SK-N-SH treated with all-trans-retinoic acid at 6 μM for 48 hours (cell line): ENCODE measurements around the gene GLRX3.
"Not testable (repeated sequence)": the region's sequence is repeated elsewhere in the genome, so short reads cannot be mapped to it uniquely, and the experiment has no call there.

Source experiments
- ATAC-seq: fragments of 200-7000 bp; cut with Tn5 transposase; 3 replicates; pipeline ENCODE4 v1.9.1; 2020; ENCODE audit warnings: mild to moderate bottlenecking, moderate library complexity
- ARNTL ChIP-seq: fragments of 450-650 bp; formaldehyde crosslinking; IDR thresholded peaks from 2 replicates; pipeline ENCODE4 v1.5.0; 2020; ENCODE audit warnings: low read depth, mild to moderate bottlenecking, moderate library complexity, borderline replicate concordance
- BACH2 ChIP-seq: fragments of 250-450 bp; sonication (Bioruptor Pico); IDR thresholded peaks from 2 replicates; pipeline ENCODE4 v1.9.0; 2021; ENCODE audit warnings: mild to moderate bottlenecking, borderline replicate concordance
- CREB5 ChIP-seq: fragments of 250-450 bp; sonication (Bioruptor Pico); IDR thresholded peaks from 2 replicates; pipeline ENCODE4 v1.5.1; 2020; ENCODE audit warnings: low read depth, mild to moderate bottlenecking, moderate library complexity
- CSRNP3 ChIP-seq: fragments of 250-450 bp; sonication (Bioruptor Pico); IDR thresholded peaks from 2 replicates; pipeline ENCODE4 v1.5.1; 2021; ENCODE audit warnings: mild to moderate bottlenecking, moderate library complexity
- ESRRG ChIP-seq: fragments of 250-450 bp; sonication (Bioruptor Pico); IDR thresholded peaks from 2 replicates; pipeline ENCODE4 v1.6.1; 2021; ENCODE audit warnings: mild to moderate bottlenecking
- GLIS3 ChIP-seq: fragments of 250-450 bp; sonication (Bioruptor Pico); IDR thresholded peaks from 2 replicates; pipeline ENCODE4 v1.5.0; 2020; ENCODE audit warnings: mild to moderate bottlenecking, moderate library complexity
- ISL1 ChIP-seq: fragments of 250-450 bp; sonication (Bioruptor Pico); IDR thresholded peaks from 2 replicates; pipeline ENCODE4 v2.1.2; 2022; ENCODE audit warnings: mild to moderate bottlenecking, moderate library complexity
- OSR1 ChIP-seq: fragments of 250-450 bp; sonication (Bioruptor Pico); IDR thresholded peaks from 2 replicates; pipeline ENCODE4 v1.8.0; 2022; ENCODE audit warnings: moderate library complexity, mild to moderate bottlenecking, inconsistent platforms
- PATZ1 ChIP-seq: fragments of 250-450 bp; sonication (Bioruptor Pico); IDR thresholded peaks from 2 replicates; pipeline ENCODE4 v1.8.0; 2020; ENCODE audit warnings: mild to moderate bottlenecking, moderate library complexity, borderline replicate concordance
- RARB ChIP-seq: fragments of 250-450 bp; sonication (Bioruptor Pico); IDR thresholded peaks from 2 replicates; pipeline ENCODE4 v1.8.0; 2021; ENCODE audit warnings: mild to moderate bottlenecking, moderate library complexity
- SNAI2 ChIP-seq: fragments of 250-450 bp; sonication (Bioruptor Pico); IDR thresholded peaks from 2 replicates; pipeline ENCODE4 v1.5.0; 2020; ENCODE audit warnings: mild to moderate bottlenecking, moderate library complexity
- TCF4 ChIP-seq: fragments of 250-450 bp; sonication (Bioruptor Pico); IDR thresholded peaks from 2 replicates; pipeline ENCODE4 v1.8.0; 2021; ENCODE audit warnings: mild to moderate bottlenecking, moderate library complexity, borderline replicate concordance
- TOX ChIP-seq: fragments of 250-450 bp; sonication (Bioruptor Pico); IDR thresholded peaks from 2 replicates; pipeline ENCODE4 v1.8.0; 2021; ENCODE audit warnings: mild to moderate bottlenecking, moderate library complexity, borderline replicate concordance
- TSHZ2 ChIP-seq: fragments of 250-450 bp; sonication (Bioruptor Pico); IDR thresholded peaks from 2 replicates; pipeline ENCODE4 v1.5.0; 2020; ENCODE audit warnings: mild to moderate bottlenecking, moderate library complexity
- ZC3H10 ChIP-seq: fragments of 250-450 bp; sonication (Bioruptor Pico); IDR thresholded peaks from 2 replicates; pipeline ENCODE4 v1.5.1; 2021; ENCODE audit warnings: mild to moderate bottlenecking, moderate library complexity
- ZFP3 ChIP-seq: fragments of 250-450 bp; sonication (Bioruptor Pico); IDR thresholded peaks from 2 replicates; pipeline ENCODE4 v1.5.0; 2020; ENCODE audit warnings: mild to moderate bottlenecking, moderate library complexity
- ZFP30 ChIP-seq: fragments of 450-650 bp; formaldehyde crosslinking; IDR thresholded peaks from 2 replicates; pipeline ENCODE4 v1.5.0; 2022; ENCODE audit warnings: mild to moderate bottlenecking, moderate library complexity
- ZNF565 ChIP-seq: fragments of 450-650 bp; formaldehyde crosslinking; conservative IDR thresholded peaks from 2 replicates; pipeline ENCODE4 v1.5.0; 2020; ENCODE audit warnings: low read depth, mild to moderate bottlenecking, moderate library complexity
- ZNF70 ChIP-seq: fragments of 450-650 bp; formaldehyde crosslinking; IDR thresholded peaks from 2 replicates; pipeline ENCODE4 v1.5.0; 2020; ENCODE audit warnings: mild to moderate bottlenecking, moderate library complexity
- ZNF8 ChIP-seq: fragments of 450-650 bp; formaldehyde crosslinking; IDR thresholded peaks from 2 replicates; pipeline ENCODE4 v1.5.0; 2020; ENCODE audit warnings: mild to moderate bottlenecking, moderate library complexity
- TF ChIP-seq, protein P1 (sequence below): fragments of 250-450 bp; sonication (Bioruptor Pico); IDR thresholded peaks from 2 replicates; pipeline ENCODE4 v1.8.0; 2021; ENCODE audit warnings: low read depth, mild to moderate bottlenecking, moderate library complexity, borderline replicate concordance

The GLRX3 gene

GRCh38 chr10:130198651-130199050 is 62.5 kb downstream of the GLRX3 start:
- TF ChIP-seq PATZ1 (CRISPR knock-in tag): no peak
- TF ChIP-seq TOX (CRISPR knock-in tag): no peak
- TF ChIP-seq GLIS3 (CRISPR knock-in tag): no peak
- no peak for TF ChIP-seq CSRNP3 (CRISPR knock-in tag)
- TF ChIP-seq CREB5 (CRISPR knock-in tag): no peak
- no peak for TF ChIP-seq ZC3H10 (CRISPR knock-in tag)
- TF ChIP-seq ZNF70: no peak
- no peak for TF ChIP-seq ARNTL (CRISPR knock-in tag)
- TF ChIP-seq SNAI2: no peak
- TF ChIP-seq BACH2 (CRISPR knock-in tag): no peak
- no peak for TF ChIP-seq ZNF565 (CRISPR knock-in tag)
- TF ChIP-seq OSR1 (CRISPR knock-in tag): no peak
- no peak for TF ChIP-seq RARB (CRISPR knock-in tag)
- TF ChIP-seq ZFP30 (CRISPR knock-in tag): no peak
- no peak for TF ChIP-seq TCF4 (CRISPR knock-in tag)
- TF ChIP-seq ZNF8 (CRISPR knock-in tag): no peak
- no peak for TF ChIP-seq TSHZ2 (CRISPR knock-in tag)
- TF ChIP-seq ZFP3 (CRISPR knock-in tag): no peak
- TF ChIP-seq, all 23 proteins: peak for 0
- no peak for ATAC-seq

DNA sequence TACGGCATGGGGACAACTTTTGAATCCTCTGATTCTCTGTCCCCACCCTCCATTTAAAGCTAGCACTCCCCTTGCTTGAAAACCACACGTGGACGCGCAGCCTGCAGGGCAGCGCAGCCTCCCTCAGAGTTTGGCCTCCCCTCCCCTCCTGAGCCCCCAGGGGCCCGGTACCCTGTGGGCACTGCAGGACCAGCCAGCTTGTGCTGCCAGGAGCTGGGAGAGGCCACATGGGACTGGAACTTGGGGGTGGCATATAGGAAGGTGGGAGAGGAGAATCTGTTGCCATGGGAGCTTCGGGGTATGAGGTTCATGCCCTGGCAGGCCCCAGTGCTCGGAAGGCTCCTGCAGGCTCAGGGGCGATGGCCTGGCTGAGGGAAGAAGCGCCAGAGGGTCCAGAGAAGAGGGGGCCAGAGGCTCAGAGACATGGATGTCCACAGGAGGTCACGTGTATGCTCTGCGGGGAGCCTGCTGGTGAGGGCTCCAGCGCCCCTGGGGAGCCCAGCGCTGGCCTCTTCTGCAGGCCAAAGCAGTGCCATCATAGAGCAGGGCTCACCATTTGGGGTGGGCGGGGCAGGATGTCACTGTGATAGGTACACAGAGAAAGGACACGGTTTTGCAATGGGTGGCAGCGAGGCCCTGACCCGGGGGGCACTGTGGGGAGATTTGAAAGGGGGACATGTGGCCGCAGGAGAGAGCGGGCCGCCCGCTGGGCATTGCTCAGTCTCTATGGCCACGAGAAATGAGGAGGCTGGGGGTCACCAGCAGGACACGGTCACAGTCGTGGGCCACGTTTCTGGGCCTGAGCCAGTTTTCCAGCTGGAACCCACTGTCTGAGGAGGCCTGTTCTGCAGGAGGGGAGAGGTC is 64.2 kb downstream of the GLRX3 start:
- ATAC-seq: no peak
- TF ChIP-seq ESRRG (CRISPR knock-in tag): no peak
- TF ChIP-seq CREB5 (CRISPR knock-in tag): no peak
- no peak for TF ChIP-seq GLIS3 (CRISPR knock-in tag)
- no peak for TF ChIP-seq TOX (CRISPR knock-in tag)

DNA sequence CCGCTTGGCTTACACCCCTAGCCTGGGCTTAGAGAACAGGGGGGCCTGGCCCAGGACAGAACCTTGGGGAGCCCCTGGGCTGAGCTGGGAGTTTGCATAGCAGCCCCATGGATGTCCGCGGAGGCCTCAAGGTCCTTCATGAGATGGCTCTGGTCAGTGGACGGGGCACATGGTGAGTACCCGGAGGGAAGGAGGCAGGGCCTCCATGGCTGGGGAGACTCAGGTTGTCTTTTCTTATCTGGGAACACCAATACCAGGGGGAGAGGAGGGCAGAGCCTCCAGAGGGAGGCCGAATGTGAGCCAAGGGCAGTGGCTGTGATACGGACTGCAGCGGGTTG is 64.8 kb downstream of the GLRX3 start:
- no peak for ATAC-seq
- no peak for TF ChIP-seq TOX (CRISPR knock-in tag)
- TF ChIP-seq, protein P1, sequence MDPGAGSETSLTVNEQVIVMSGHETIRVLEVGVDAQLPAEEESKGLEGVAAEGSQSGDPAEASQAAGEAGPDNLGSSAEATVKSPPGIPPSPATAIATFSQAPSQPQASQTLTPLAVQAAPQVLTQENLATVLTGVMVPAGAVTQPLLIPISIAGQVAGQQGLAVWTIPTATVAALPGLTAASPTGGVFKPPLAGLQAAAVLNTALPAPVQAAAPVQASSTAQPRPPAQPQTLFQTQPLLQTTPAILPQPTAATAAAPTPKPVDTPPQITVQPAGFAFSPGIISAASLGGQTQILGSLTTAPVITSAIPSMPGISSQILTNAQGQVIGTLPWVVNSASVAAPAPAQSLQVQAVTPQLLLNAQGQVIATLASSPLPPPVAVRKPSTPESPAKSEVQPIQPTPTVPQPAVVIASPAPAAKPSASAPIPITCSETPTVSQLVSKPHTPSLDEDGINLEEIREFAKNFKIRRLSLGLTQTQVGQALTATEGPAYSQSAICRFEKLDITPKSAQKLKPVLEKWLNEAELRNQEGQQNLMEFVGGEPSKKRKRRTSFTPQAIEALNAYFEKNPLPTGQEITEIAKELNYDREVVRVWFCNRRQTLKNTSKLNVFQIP (CRISPR knock-in tag): no peak
- no peak for TF ChIP-seq SNAI2
- no peak for TF ChIP-seq ZNF565 (CRISPR knock-in tag)
- no peak for TF ChIP-seq ISL1
- TF ChIP-seq ZNF70: no peak
- no peak for TF ChIP-seq ARNTL (CRISPR knock-in tag)
- no peak for TF ChIP-seq BACH2 (CRISPR knock-in tag)
- TF ChIP-seq CREB5 (CRISPR knock-in tag): no peak
- TF ChIP-seq OSR1 (CRISPR knock-in tag): no peak

DNA sequence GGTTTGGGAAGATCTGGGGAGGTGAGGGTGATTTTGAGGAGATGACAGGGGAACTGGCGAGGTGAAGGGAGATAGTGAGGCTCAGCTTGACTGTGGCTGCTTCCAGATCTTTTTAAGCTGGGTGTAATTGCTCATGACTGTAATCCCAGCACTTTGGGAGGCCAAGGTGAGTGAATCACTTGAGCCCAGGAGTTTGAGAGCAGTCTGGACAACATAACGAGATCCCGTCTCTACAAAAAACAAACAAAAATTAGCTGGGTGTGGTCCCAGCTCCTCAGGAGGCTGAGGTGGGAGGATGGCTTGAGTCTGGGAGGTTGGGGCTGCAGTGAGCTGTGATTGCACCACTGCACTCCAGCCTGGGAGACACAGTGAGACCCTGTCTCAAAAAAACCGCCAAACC is 66.0 kb downstream of the GLRX3 start:
- ATAC-seq: not testable (repeated sequence)
